GM23338 (cell line): ENCODE results near the gene ERFE. TPM values are rescaled to one million over a fixed set of nuclear protein-coding genes. Genes with fewer than 3 reads are reported as not detected.

Experiments
- ATAC-seq: fragments of 200-7000 bp; cut with Tn5 transposase; 3 replicates; pipeline ENCODE4 v1.9.1; 2020
- DNase-seq: peaks from one replicate; pipeline ENCODE4 v3.0.0-alpha.2; 2015; ENCODE audit warnings: low spot score
- H2AFZ ChIP-seq: fragments of 200-600 bp; sonication (generic); 2 replicates; pipeline ENCODE4 v1.8.0; 2016; ENCODE audit warnings: antibody characterized with exemption, mild to moderate bottlenecking, moderate library complexity
- H3F3A ChIP-seq: fragments of 200-600 bp; sonication (generic); replicated peaks from 2 replicates; pipeline ENCODE4 v1.8.0; 2017; ENCODE audit warnings: antibody characterized with exemption, mixed run types, low read depth
- H3K27ac ChIP-seq: fragments of 200-600 bp; sonication (generic); 2 replicates; pipeline ENCODE4 v1.6.1; 2016; ENCODE audit warnings: low read depth
- H3K27me3 ChIP-seq: fragments of 200-600 bp; sonication (generic); 2 replicates; pipeline ENCODE4 v1.8.0; 2016; ENCODE audit warnings: mild to moderate bottlenecking, mixed run types, moderate library complexity; ENCODE audit not compliant: insufficient read depth
- H3K36me3 ChIP-seq: fragments of 200-600 bp; sonication (generic); 2 replicates; pipeline ENCODE4 v1.8.0; 2016; ENCODE audit warnings: mild to moderate bottlenecking; ENCODE audit not compliant: insufficient read depth
- H3K4me1 ChIP-seq: fragments of 200-600 bp; sonication (generic); 2 replicates; pipeline ENCODE4 v1.8.0; 2016; ENCODE audit warnings: mild to moderate bottlenecking, moderate library complexity; ENCODE audit not compliant: insufficient read depth
- H3K4me2 ChIP-seq: fragments of 200-600 bp; sonication (generic); 2 replicates; pipeline ENCODE4 v1.7.1; 2017; ENCODE audit warnings: mixed run types
- H3K4me3 ChIP-seq: fragments of 200-600 bp; sonication (generic); 2 replicates; pipeline ENCODE4 v1.6.1; 2016; ENCODE audit warnings: mixed run types
- H3K79me2 ChIP-seq: fragments of 200-600 bp; sonication (generic); replicated peaks from 2 replicates; pipeline ENCODE4 v1.8.0; 2017; ENCODE audit warnings: mild to moderate bottlenecking; ENCODE audit not compliant: insufficient read depth
- H3K9me2 ChIP-seq: fragments of 200-600 bp; sonication (generic); 2 replicates; pipeline ENCODE4 v1.8.0; 2017; ENCODE audit not compliant: insufficient read depth
- H4K20me1 ChIP-seq: fragments of 200-600 bp; sonication (generic); replicated peaks from 2 replicates; pipeline ENCODE4 v1.8.0; 2017; ENCODE audit warnings: mild to moderate bottlenecking; ENCODE audit not compliant: insufficient read depth
- H3K27ac Mint-ChIP-seq: 2 replicates; pipeline ENCODE4 v1.8.0; 2020; ENCODE audit warnings: inconsistent platforms, mild to moderate bottlenecking, moderate library complexity, mixed read lengths
- H3K27me3 Mint-ChIP-seq: 3 replicates; pipeline ENCODE4 v1.8.0; 2022; ENCODE audit warnings: low read depth, mild to moderate bottlenecking, moderate library complexity, mixed read lengths, inconsistent platforms; ENCODE audit not compliant: insufficient read depth, poor library complexity
- H3K36me3 Mint-ChIP-seq: 3 replicates; pipeline ENCODE4 v1.8.0; 2021; ENCODE audit warnings: low read depth, mild to moderate bottlenecking, inconsistent platforms, moderate library complexity, mixed read lengths
- H3K4me1 Mint-ChIP-seq: 3 replicates; pipeline ENCODE4 v1.8.0; 2020; ENCODE audit warnings: mild to moderate bottlenecking, inconsistent platforms, mixed read lengths
- H3K4me3 Mint-ChIP-seq: 3 replicates; pipeline ENCODE4 v1.8.0; 2021; ENCODE audit warnings: moderate library complexity, mild to moderate bottlenecking, inconsistent platforms, mixed read lengths
- H3K9me3 Mint-ChIP-seq: 3 replicates; pipeline ENCODE4 v1.8.0; 2020; ENCODE audit warnings: moderate library complexity, mild to moderate bottlenecking, inconsistent platforms, mixed read lengths
- CREB1 ChIP-seq: fragments of 250-450 bp; sonication (Bioruptor Pico); IDR thresholded peaks from 2 replicates; pipeline ENCODE4 v1.5.0; 2020; ENCODE audit warnings: low read depth, mild to moderate bottlenecking, moderate library complexity
- ETS1 ChIP-seq: IDR thresholded peaks from 2 replicates; pipeline ENCODE4 v1.6.1; 2016; ENCODE audit warnings: antibody characterized with exemption
- EZH2 ChIP-seq: fragments of 200-600 bp; sonication (generic); IDR thresholded peaks from one replicate; pipeline ENCODE4 v1.8.0; 2017; ENCODE audit warnings: antibody characterized with exemption, mild to moderate bottlenecking, low read depth; ENCODE audit not compliant: unreplicated experiment
- EZH2phosphoT487 ChIP-seq: fragments of 200-600 bp; sonication (generic); IDR thresholded peaks from one replicate; pipeline ENCODE4 v1.8.1; 2018; ENCODE audit warnings: antibody characterized with exemption; ENCODE audit not compliant: unreplicated experiment
- JUNB ChIP-seq: IDR thresholded peaks from one replicate; pipeline ENCODE4 v1.6.1; 2016; ENCODE audit warnings: antibody characterized with exemption; ENCODE audit not compliant: unreplicated experiment
- POLR2AphosphoS5 ChIP-seq: IDR thresholded peaks from 2 replicates; pipeline ENCODE4 v1.6.1; 2016; ENCODE audit warnings: antibody characterized with exemption, low read depth
- STAT1 ChIP-seq: IDR thresholded peaks from one replicate; pipeline ENCODE4 v1.6.1; 2016; ENCODE audit warnings: antibody characterized with exemption; ENCODE audit not compliant: unreplicated experiment
- ZNF114 ChIP-seq: fragments of 250-450 bp; sonication (Bioruptor Pico); IDR thresholded peaks from 2 replicates; pipeline ENCODE4 v1.5.0; 2020; ENCODE audit warnings: mild to moderate bottlenecking, moderate library complexity
- ZNF331 ChIP-seq: fragments of 250-450 bp; sonication (Bioruptor Pico); IDR thresholded peaks from 2 replicates; pipeline ENCODE4 v1.5.0; 2020; ENCODE audit warnings: low read depth, mild to moderate bottlenecking, moderate library complexity
- polyA plus RNA-seq: library from polyadenylated mRNA; unstranded; fragments of >200 nt; fragmentation: Nextera tagmentation; extraction: Ambion mirVana; gene quantifications from 2 replicates; pipeline ENCODE4 v1.2.1, GENCODE V29; 2016
- total RNA-seq: library from RNA; depleted of rRNA; stranded (reverse); fragments of >200 nt; shearing (Covaris generic); gene quantifications from 2 replicates; pipeline ENCODE4 v1.2.3, GENCODE V29; 2014
- TF ChIP-seq, protein P1 (sequence below): IDR thresholded peaks from one replicate; pipeline ENCODE4 v1.6.1; 2018; ENCODE audit warnings: antibody characterized with exemption; ENCODE audit not compliant: unreplicated experiment
- TF ChIP-seq, protein P2 (sequence below), 2 experiments: fragments of 200-600 bp in 1 of 2; sonication (generic) in 1 of 2; conservative IDR thresholded peaks; 2 replicates each; pipeline versions ENCODE4 v1.5.1 to v1.6.1; 2016 to 2017; ENCODE audit warnings: antibody characterized with exemption in 2 of 2, low read depth in 2 of 2, mild to moderate bottlenecking in 2 of 2, moderate library complexity in 1 of 2

Gene ERFE
- total and polyA plus RNA-seq, 2 experiments from 2014 or later = 1.0 to 3.3 TPM

GRCh38 chr2:238144262-238144661 is 14.5 kb upstream of the ERFE start:
- DNase-seq = no peak
- Mint-ChIP-seq H3K36me3 (no peaks in the 10 kb centered on the region), H3K27me3 (peaks cover 3% of the 10 kb centered on the region), H3K27ac (no peak overlapping the region), H3K9me3 (no peaks in the 10 kb centered on the region), H3K4me3 (no peak overlapping the region), H3K4me1 (no peaks in the 10 kb centered on the region; the same call in 2 of the 3 replicates)
- no peaks in the 10 kb centered on the region for H3K4me1 ChIP-seq
- H3K79me2 ChIP-seq = no peaks in the 10 kb centered on the region
- H3K9me2 ChIP-seq = no peaks in the 10 kb centered on the region
- TF ChIP-seq EZH2 (no peak), ZNF331 (CRISPR knock-in tag) (no peak), ETS1 (no peak), EZH2phosphoT487 (no peak), ZNF114 (CRISPR knock-in tag) (no peak), STAT1 (no peak)
- TF ChIP-seq, protein P1, sequence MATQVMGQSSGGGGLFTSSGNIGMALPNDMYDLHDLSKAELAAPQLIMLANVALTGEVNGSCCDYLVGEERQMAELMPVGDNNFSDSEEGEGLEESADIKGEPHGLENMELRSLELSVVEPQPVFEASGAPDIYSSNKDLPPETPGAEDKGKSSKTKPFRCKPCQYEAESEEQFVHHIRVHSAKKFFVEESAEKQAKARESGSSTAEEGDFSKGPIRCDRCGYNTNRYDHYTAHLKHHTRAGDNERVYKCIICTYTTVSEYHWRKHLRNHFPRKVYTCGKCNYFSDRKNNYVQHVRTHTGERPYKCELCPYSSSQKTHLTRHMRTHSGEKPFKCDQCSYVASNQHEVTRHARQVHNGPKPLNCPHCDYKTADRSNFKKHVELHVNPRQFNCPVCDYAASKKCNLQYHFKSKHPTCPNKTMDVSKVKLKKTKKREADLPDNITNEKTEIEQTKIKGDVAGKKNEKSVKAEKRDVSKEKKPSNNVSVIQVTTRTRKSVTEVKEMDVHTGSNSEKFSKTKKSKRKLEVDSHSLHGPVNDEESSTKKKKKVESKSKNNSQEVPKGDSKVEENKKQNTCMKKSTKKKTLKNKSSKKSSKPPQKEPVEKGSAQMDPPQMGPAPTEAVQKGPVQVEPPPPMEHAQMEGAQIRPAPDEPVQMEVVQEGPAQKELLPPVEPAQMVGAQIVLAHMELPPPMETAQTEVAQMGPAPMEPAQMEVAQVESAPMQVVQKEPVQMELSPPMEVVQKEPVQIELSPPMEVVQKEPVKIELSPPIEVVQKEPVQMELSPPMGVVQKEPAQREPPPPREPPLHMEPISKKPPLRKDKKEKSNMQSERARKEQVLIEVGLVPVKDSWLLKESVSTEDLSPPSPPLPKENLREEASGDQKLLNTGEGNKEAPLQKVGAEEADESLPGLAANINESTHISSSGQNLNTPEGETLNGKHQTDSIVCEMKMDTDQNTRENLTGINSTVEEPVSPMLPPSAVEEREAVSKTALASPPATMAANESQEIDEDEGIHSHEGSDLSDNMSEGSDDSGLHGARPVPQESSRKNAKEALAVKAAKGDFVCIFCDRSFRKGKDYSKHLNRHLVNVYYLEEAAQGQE = no peak
- ATAC-seq = no peak
- no peaks in the 10 kb centered on the region for H4K20me1 ChIP-seq
- no peak overlapping the region for H2AFZ ChIP-seq
- H3K4me2 ChIP-seq = no peak overlapping the region
- H3K4me3 ChIP-seq = no peak overlapping the region
- H3F3A ChIP-seq = no peaks in the 10 kb centered on the region
- H3K36me3 ChIP-seq = no peaks in the 10 kb centered on the region
- H3K27ac ChIP-seq = no peak overlapping the region
- H3K27me3 ChIP-seq = no peaks in the 10 kb centered on the region

- Mint-ChIP-seq H3K36me3 (no peaks in the 10 kb centered on the region), H3K27ac (no peak overlapping the region), H3K27me3 (peaks cover 3% of the 10 kb centered on the region), H3K9me3 (no peaks in the 10 kb centered on the region), H3K4me1 (no peaks in the 10 kb centered on the region; the same call in 2 of the 3 replicates), H3K4me3 (no peak overlapping the region)
- Histone ChIP-seq H3K27ac (no peak overlapping the region), H2AFZ (no peak overlapping the region), H3F3A (no peaks in the 10 kb centered on the region), H3K4me3 (no peak overlapping the region), H4K20me1 (no peaks in the 10 kb centered on the region), H3K36me3 (no peaks in the 10 kb centered on the region), H3K9me2 (no peaks in the 10 kb centered on the region), H3K4me2 (no peak overlapping the region), H3K4me1 (no peaks in the 10 kb centered on the region), H3K79me2 (no peaks in the 10 kb centered on the region), H3K27me3 (no peaks in the 10 kb centered on the region)
- no peak for TF ChIP-seq ZNF331 (CRISPR knock-in tag)
- no peak for TF ChIP-seq ZNF114 (CRISPR knock-in tag)
- TF ChIP-seq CREB1 (CRISPR knock-in tag) = no peak
- TF ChIP-seq, protein P2, sequence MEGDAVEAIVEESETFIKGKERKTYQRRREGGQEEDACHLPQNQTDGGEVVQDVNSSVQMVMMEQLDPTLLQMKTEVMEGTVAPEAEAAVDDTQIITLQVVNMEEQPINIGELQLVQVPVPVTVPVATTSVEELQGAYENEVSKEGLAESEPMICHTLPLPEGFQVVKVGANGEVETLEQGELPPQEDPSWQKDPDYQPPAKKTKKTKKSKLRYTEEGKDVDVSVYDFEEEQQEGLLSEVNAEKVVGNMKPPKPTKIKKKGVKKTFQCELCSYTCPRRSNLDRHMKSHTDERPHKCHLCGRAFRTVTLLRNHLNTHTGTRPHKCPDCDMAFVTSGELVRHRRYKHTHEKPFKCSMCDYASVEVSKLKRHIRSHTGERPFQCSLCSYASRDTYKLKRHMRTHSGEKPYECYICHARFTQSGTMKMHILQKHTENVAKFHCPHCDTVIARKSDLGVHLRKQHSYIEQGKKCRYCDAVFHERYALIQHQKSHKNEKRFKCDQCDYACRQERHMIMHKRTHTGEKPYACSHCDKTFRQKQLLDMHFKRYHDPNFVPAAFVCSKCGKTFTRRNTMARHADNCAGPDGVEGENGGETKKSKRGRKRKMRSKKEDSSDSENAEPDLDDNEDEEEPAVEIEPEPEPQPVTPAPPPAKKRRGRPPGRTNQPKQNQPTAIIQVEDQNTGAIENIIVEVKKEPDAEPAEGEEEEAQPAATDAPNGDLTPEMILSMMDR (conservative IDR thresholded peaks at IDR 0.05; ENCODE audit: low read depth in 2 of 2) = no peak
- TF ChIP-seq STAT1 = no peak
- TF ChIP-seq, protein P1 = no peak
- no peak for TF ChIP-seq JUNB
- TF ChIP-seq ETS1 = no peak
- TF ChIP-seq POLR2AphosphoS5 = no peak
- ATAC-seq (no peak), DNase-seq (no peak)
Measured at GRCh38 chr2:238145046-238145445, 13.7 kb upstream of the ERFE start.
